ENCODE measurements around the gene TACC2. TPM values are rescaled to one million over a fixed set of nuclear protein-coding genes. Genes with fewer than 3 reads are reported as not detected.

TACC2 gene
- total RNA-seq, 1 donor from 2014 or later: 22.0 TPM

- Histone ChIP-seq H2AFZ (ENCODE audit: low read depth, low read length) (no peak overlapping the region), H3K9ac (ENCODE audit: low read length) (no peak overlapping the region), H4K20me1 (ENCODE audit: insufficient read depth, low read length) (no peaks in the 10 kb centered on the region), H3K79me2 (ENCODE audit: insufficient read depth, low read length) (no peaks in the 10 kb centered on the region), H3K27ac (ENCODE audit: low read depth, low read length) (no peak overlapping the region), H3K9me3 (ENCODE audit: insufficient read depth, low read depth, low read length) (no peaks in the 10 kb centered on the region), H3K4me3 (ENCODE audit: insufficient read depth, low read depth, low read length) (no peak overlapping the region), H3K36me3 (ENCODE audit: insufficient read depth, low read length) (no peaks in the 10 kb centered on the region), H3K4me2 (ENCODE audit: low read length) (no peak overlapping the region), H3K27me3 (ENCODE audit: insufficient read depth, low read length) (no peaks in the 10 kb centered on the region), H3K4me1 (ENCODE audit: insufficient read depth, low read length) (no peaks in the 10 kb centered on the region)
- Mint-ChIP-seq H3K27me3 (ENCODE audit: low read depth, unreplicated experiment) (peaks cover 23% of the 10 kb centered on the region), H3K27ac (ENCODE audit: unreplicated experiment) (peak overlapping the region; percentile 12), H3K4me1 (ENCODE audit: low read depth, unreplicated experiment) (peaks cover 10% of the 10 kb centered on the region), H3K9me3 (ENCODE audit: unreplicated experiment) (peaks cover 3% of the 10 kb centered on the region), H3K4me3 (ENCODE audit: unreplicated experiment) (no peak overlapping the region), H3K36me3 (ENCODE audit: low read depth, unreplicated experiment) (no peaks in the 10 kb centered on the region)
- DNase-seq (ENCODE audit: low read depth) (no peak), FAIRE-seq (no peak)
- TF ChIP-seq, protein P1, sequence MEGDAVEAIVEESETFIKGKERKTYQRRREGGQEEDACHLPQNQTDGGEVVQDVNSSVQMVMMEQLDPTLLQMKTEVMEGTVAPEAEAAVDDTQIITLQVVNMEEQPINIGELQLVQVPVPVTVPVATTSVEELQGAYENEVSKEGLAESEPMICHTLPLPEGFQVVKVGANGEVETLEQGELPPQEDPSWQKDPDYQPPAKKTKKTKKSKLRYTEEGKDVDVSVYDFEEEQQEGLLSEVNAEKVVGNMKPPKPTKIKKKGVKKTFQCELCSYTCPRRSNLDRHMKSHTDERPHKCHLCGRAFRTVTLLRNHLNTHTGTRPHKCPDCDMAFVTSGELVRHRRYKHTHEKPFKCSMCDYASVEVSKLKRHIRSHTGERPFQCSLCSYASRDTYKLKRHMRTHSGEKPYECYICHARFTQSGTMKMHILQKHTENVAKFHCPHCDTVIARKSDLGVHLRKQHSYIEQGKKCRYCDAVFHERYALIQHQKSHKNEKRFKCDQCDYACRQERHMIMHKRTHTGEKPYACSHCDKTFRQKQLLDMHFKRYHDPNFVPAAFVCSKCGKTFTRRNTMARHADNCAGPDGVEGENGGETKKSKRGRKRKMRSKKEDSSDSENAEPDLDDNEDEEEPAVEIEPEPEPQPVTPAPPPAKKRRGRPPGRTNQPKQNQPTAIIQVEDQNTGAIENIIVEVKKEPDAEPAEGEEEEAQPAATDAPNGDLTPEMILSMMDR (IDR thresholded peaks at IDR 0.05; ENCODE audit: insufficient read depth, low read depth, low read length): no peak
- TF ChIP-seq EZH2 (IDR thresholded peaks at IDR 0.05; ENCODE audit: insufficient read depth, low read length): no peak
Observed at GRCh38 chr10:122293961-122294380, 305.0 kb downstream of the TACC2 start.

- DNase-seq (ENCODE audit: low read depth) (no peak), FAIRE-seq (no peak)
- H3K27ac Mint-ChIP-seq (ENCODE audit: unreplicated experiment): no peak overlapping the region
- H2AFZ ChIP-seq (ENCODE audit: low read depth, low read length): no peak overlapping the region
- H3K4me2 ChIP-seq (ENCODE audit: low read length): no peak overlapping the region
- TF ChIP-seq, protein P1 (IDR thresholded peaks at IDR 0.05; ENCODE audit: insufficient read depth, low read depth, low read length): no peak
- no peak for TF ChIP-seq EZH2 (IDR thresholded peaks at IDR 0.05; ENCODE audit: insufficient read depth, low read length)
- no peak overlapping the region for H3K4me3 ChIP-seq (ENCODE audit: insufficient read depth, low read depth, low read length)
- H3K79me2 ChIP-seq (ENCODE audit: insufficient read depth, low read length): no peaks in the 10 kb centered on the region
- H3K4me3 Mint-ChIP-seq (ENCODE audit: unreplicated experiment): no peak overlapping the region
- H3K9me3 ChIP-seq (ENCODE audit: insufficient read depth, low read depth, low read length): no peaks in the 10 kb centered on the region
- no peaks in the 10 kb centered on the region for H3K36me3 ChIP-seq (ENCODE audit: insufficient read depth, low read length)
- no peaks in the 10 kb centered on the region for H3K4me1 ChIP-seq (ENCODE audit: insufficient read depth, low read length)
- peaks cover 14% of the 10 kb centered on the region for H3K4me1 Mint-ChIP-seq (ENCODE audit: low read depth, unreplicated experiment)
- peaks cover 23% of the 10 kb centered on the region for H3K27me3 Mint-ChIP-seq (ENCODE audit: low read depth, unreplicated experiment)
- H3K36me3 Mint-ChIP-seq (ENCODE audit: low read depth, unreplicated experiment): no peaks in the 10 kb centered on the region
- H4K20me1 ChIP-seq (ENCODE audit: insufficient read depth, low read length): no peaks in the 10 kb centered on the region
- no peak overlapping the region for H3K9ac ChIP-seq (ENCODE audit: low read length)
- H3K27me3 ChIP-seq (ENCODE audit: insufficient read depth, low read length): no peaks in the 10 kb centered on the region
- H3K9me3 Mint-ChIP-seq (ENCODE audit: unreplicated experiment): peaks cover 3% of the 10 kb centered on the region
- H3K27ac ChIP-seq (ENCODE audit: low read depth, low read length): no peak overlapping the region
Observed at GRCh38 chr10:122294511-122295450, 305.8 kb downstream of the TACC2 start.

GRCh38 chr10:122295451-122295809 lies 306.5 kb downstream of the TACC2 start:
- Histone ChIP-seq H3K79me2 (ENCODE audit: insufficient read depth, low read length) (no peaks in the 10 kb centered on the region), H4K20me1 (ENCODE audit: insufficient read depth, low read length) (no peaks in the 10 kb centered on the region), H3K4me2 (ENCODE audit: low read length) (no peak overlapping the region), H3K4me3 (ENCODE audit: insufficient read depth, low read depth, low read length) (no peak overlapping the region), H3K27ac (ENCODE audit: low read depth, low read length) (no peak overlapping the region), H3K27me3 (ENCODE audit: insufficient read depth, low read length) (no peaks in the 10 kb centered on the region), H3K9ac (ENCODE audit: low read length) (no peak overlapping the region), H3K9me3 (ENCODE audit: insufficient read depth, low read depth, low read length) (no peaks in the 10 kb centered on the region), H3K36me3 (ENCODE audit: insufficient read depth, low read length) (no peaks in the 10 kb centered on the region), H2AFZ (ENCODE audit: low read depth, low read length) (no peak overlapping the region), H3K4me1 (ENCODE audit: insufficient read depth, low read length) (no peaks in the 10 kb centered on the region)
- H3K4me1 Mint-ChIP-seq (ENCODE audit: low read depth, unreplicated experiment): peaks cover 14% of the 10 kb centered on the region
- H3K4me3 Mint-ChIP-seq (ENCODE audit: unreplicated experiment): no peak overlapping the region
- peaks cover 23% of the 10 kb centered on the region for H3K27me3 Mint-ChIP-seq (ENCODE audit: low read depth, unreplicated experiment)
- no peak for TF ChIP-seq EZH2 (IDR thresholded peaks at IDR 0.05; ENCODE audit: insufficient read depth, low read length)
- TF ChIP-seq, protein P1 (IDR thresholded peaks at IDR 0.05; ENCODE audit: insufficient read depth, low read depth, low read length): no peak
- no peak for DNase-seq (ENCODE audit: low read depth)
- H3K36me3 Mint-ChIP-seq (ENCODE audit: low read depth, unreplicated experiment): no peaks in the 10 kb centered on the region
- peaks cover 3% of the 10 kb centered on the region for H3K9me3 Mint-ChIP-seq (ENCODE audit: unreplicated experiment)
- H3K27ac Mint-ChIP-seq (ENCODE audit: unreplicated experiment): no peak overlapping the region
- FAIRE-seq: no peak

All from astrocyte (in vitro differentiated cells and primary cell).